HG03354 (cell line): Measurements from ENCODE around the gene PCYT1A.
A peak's percentile ranks its signal among the peaks of the same experiment; 100 is the strongest.
"Not testable (repeated sequence)": the region's sequence is repeated elsewhere in the genome, so short reads cannot be mapped to it uniquely, and the experiment has no call there.

Source experiments
- ATAC-seq: cut with Tn5 transposase; IDR thresholded peaks from one replicate; pipeline ENCODE4 v1.9.1; 2021; ENCODE audit warnings: mild to moderate bottlenecking; ENCODE audit not compliant: unreplicated experiment, poor library complexity, severe bottlenecking

Gene PCYT1A

GRCh38 chr3:196198081-196198675 is 89.3 kb downstream of the PCYT1A start:
- no peak for ATAC-seq

- no peak for ATAC-seq
Observed at GRCh38 chr3:196197524-196197923, 90.0 kb downstream of the PCYT1A start.

GRCh38 chr3:196195664-196196265 is 91.8 kb downstream of the PCYT1A start:
- no peak for ATAC-seq

GRCh38 chr3:196194542-196194915 is 93.0 kb downstream of the PCYT1A start:
- no peak for ATAC-seq

- ATAC-seq, result no peak
Observed at GRCh38 chr3:196193736-196194541, 93.6 kb downstream of the PCYT1A start.

- ATAC-seq, result no peak
Observed at GRCh38 chr3:196193133-196193735, 94.3 kb downstream of the PCYT1A start.

- ATAC-seq, result peak; percentile 25
Observed at GRCh38 chr3:196192524-196193051, 94.9 kb downstream of the PCYT1A start.

GRCh38 chr3:196192036-196192523 is 95.4 kb downstream of the PCYT1A start:
- peak; percentile 54 for ATAC-seq

GRCh38 chr3:196189566-196190347 is 97.8 kb downstream of the PCYT1A start:
- no peak for ATAC-seq

- ATAC-seq, result peak; percentile 68
Observed at GRCh38 chr3:196186651-196187573, 100.6 kb downstream of the PCYT1A start.

GRCh38 chr3:196184881-196185280 is 102.6 kb downstream of the PCYT1A start:
- no peak for ATAC-seq

GRCh38 chr3:196184169-196184432 is 103.4 kb downstream of the PCYT1A start:
- ATAC-seq, result not testable (repeated sequence)

- ATAC-seq, result no peak
Observed at GRCh38 chr3:196181127-196181546, 106.4 kb downstream of the PCYT1A start.

GRCh38 chr3:196180346-196180745 is 107.2 kb downstream of the PCYT1A start:
- ATAC-seq, result no peak
